H1 (cell line): ENCODE data around the gene CHRM1. TPM values are rescaled to one million over a fixed set of nuclear protein-coding genes. Genes with fewer than 3 reads are reported as not detected.

Source experiments
- ASH2L ChIP-seq: fragments of 200-600, 300-600 bp; sonication (generic); IDR thresholded peaks from one replicate; pipeline ENCODE4 v1.7.1; 2017; ENCODE audit warnings: low read length
- CHD1 ChIP-seq: IDR thresholded peaks from 2 replicates; pipeline ENCODE4 v1.6.1; 2012; ENCODE audit warnings: low read depth, low read length, improper control_type of control experiment
- KDM1A ChIP-seq: fragments of 200-600, 300-600 bp; sonication (generic); IDR thresholded peaks from 2 replicates; pipeline ENCODE4 v1.7.1; 2016; ENCODE audit warnings: mild to moderate bottlenecking, low read length, borderline replicate concordance
- KDM4A ChIP-seq: IDR thresholded peaks from one replicate; pipeline ENCODE4 v1.7.1; 2012; ENCODE audit warnings: low read depth, mild to moderate bottlenecking, moderate library complexity, low read length, inconsistent platforms; ENCODE audit not compliant: severe bottlenecking
- POLR2A ChIP-seq, 2 experiments: IDR thresholded peaks; 1 replicate in 1 of 2; 2 replicates in 1 of 2; pipeline ENCODE4 v1.6.1; 2011; ENCODE audit warnings: low read depth in 2 of 2, low read length in 2 of 2, mild to moderate bottlenecking in 2 of 2; ENCODE audit errors: control extremely low read depth in 1 of 2
- POLR2AphosphoS5 ChIP-seq: IDR thresholded peaks from 2 replicates; pipeline ENCODE4 v1.6.1; 2011; ENCODE audit warnings: low read depth, low read length
- RBBP5 ChIP-seq: IDR thresholded peaks from 2 replicates; pipeline ENCODE4 v1.7.1; 2012; ENCODE audit warnings: low read depth, mild to moderate bottlenecking, inconsistent platforms, low read length, moderate library complexity, borderline replicate concordance
- TAF1 ChIP-seq: IDR thresholded peaks from 2 replicates; pipeline ENCODE4 v1.6.1; 2011; ENCODE audit warnings: mild to moderate bottlenecking, low read depth, low read length
- polyA plus RNA-seq, 7 experiments: library from polyadenylated mRNA; depleted of rRNA in 3 of 7; stranded (reverse) in 5 of 7; unstranded in 2 of 7; fragments of >200 nt in 5 of 7; fragments of 200-250 nt in 2 of 7; gene quantifications; 1 replicate in 5 of 7; 2 replicates in 1 of 7; 4 replicates in 1 of 7; pipeline versions ENCODE4 v1.2.1 to v1.2.3, GENCODE V29; 2011 to 2013; ENCODE audit warnings: missing spikeins in 2 of 7, mixed read lengths in 2 of 7
- total RNA-seq: library from RNA; stranded (reverse); fragmentation: NEBNext Ultra II Directional; extraction: Animal tissue kit (Norgen Biotek cat#: 25700); gene quantifications from 2 replicates; pipeline ENCODE4 v1.2.1, GENCODE V29; 2021

CHRM1 gene
- total and polyA plus RNA-seq, 2 of the 8 experiments (the other 6 are each of a cell fraction or from before 2014, with no cell fraction given): 0.08 TPM; not detected in 1

DNA sequence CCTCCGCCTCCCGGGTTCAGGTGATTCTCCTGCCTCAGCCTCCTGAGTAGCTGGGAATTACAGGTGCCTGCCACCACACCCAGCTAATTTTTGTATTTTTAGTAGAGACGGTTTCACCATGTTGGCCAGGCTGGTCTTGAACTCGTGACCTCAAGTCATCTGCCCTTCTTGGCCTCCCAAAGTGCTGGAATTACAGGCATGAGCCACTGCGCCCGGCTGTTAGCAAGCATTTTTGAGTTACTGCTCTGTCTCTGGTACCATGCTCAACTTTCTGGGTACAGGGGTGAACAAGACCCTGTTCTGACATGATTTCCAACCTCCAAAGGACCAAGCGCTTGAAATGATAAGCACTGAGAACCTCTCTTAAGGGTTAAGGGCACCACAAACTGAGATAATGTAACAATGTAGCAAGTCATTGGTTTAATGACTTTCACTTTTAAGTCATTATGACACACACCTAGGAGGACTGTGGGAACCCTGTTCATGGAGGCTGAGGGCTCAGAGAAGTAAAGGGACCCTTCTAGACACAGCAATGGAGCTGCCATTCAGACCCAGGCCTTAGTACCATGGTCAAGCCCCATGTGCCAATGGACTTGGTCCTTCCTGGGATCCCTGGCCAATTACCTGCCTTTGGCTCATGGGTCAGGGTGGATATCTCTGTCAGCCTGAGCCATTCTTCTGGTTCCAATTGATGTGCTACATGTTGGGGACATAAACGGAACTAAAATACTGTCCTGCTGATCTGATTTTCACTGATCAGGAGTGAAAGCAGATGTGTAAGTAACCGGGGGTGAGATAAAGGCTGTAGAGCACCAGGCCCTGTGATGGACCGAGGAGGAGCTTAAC is 28.9 kb downstream of the CHRM1 start (continued):
- no peak for TF ChIP-seq KDM4A
- no peak for TF ChIP-seq KDM1A
- TF ChIP-seq RBBP5: no peak
- TF ChIP-seq ASH2L: no peak
- no peak for TF ChIP-seq CHD1
- no peak for TF ChIP-seq TAF1
- TF ChIP-seq POLR2AphosphoS5: no peak
- TF ChIP-seq POLR2A (IDR thresholded peaks at IDR 0.05; ENCODE audit: control extremely low read depth in 1 of 2, low read depth in 2 of 2, low read length in 2 of 2): no peak
